ENCODE measurements around the gene TMOD2.
"Not testable (repeated sequence)": the region's sequence is repeated elsewhere in the genome, so short reads cannot be mapped to it uniquely, and the experiment has no call there.

The TMOD2 gene

GRCh38 chr15:51781506-51781905 lies 30.1 kb downstream of the TMOD2 start:
- H3K9ac ChIP-seq (ENCODE audit: low read length), result no peak overlapping the region
- no peaks in the 10 kb centered on the region for H3K4me1 ChIP-seq (ENCODE audit: control insufficient read depth, low read depth, low read length)
- no peak overlapping the region for H3K27ac ChIP-seq (ENCODE audit: low read length)
- H3K36me3 ChIP-seq (ENCODE audit: control insufficient read depth, low read depth, low read length), result no peaks in the 10 kb centered on the region
- H3K9me3 ChIP-seq (ENCODE audit: control insufficient read depth, low read depth, low read length), result no peaks in the 10 kb centered on the region
- H3K4me3 ChIP-seq (ENCODE audit: low read length), result no peak overlapping the region
- no peaks in the 10 kb centered on the region for H3K27me3 ChIP-seq (ENCODE audit: control insufficient read depth, insufficient read depth, low read length)

DNA sequence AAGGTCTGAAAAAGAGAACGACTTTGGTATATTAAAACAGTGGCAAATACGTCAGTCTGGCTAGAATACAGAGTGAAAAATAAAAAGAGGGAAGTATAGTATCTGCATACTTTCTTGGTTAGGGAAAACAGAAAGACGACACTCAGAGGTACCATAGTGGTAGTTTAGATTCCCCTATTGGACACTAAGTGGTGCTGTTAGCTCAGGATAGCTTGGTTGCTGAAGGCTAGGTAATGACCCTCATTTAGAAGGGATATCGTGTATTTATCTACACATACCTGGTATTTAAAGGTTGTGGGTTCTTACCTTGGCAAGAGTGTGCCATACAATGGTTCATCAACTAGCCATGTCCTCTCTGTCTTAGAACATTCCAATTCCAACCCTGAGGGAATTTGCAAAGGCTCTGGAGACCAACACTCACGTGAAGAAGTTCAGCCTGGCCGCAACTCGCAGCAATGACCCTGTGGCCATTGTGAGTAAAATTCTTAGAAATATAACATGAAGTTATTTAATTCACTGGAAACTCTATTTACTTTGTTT lies 31.0 kb downstream of the TMOD2 start:
- Histone ChIP-seq H3K4me3 (ENCODE audit: low read length) (no peak overlapping the region), H3K9ac (ENCODE audit: low read length) (no peak overlapping the region), H3K4me1 (ENCODE audit: control insufficient read depth, low read depth, low read length) (no peaks in the 10 kb centered on the region), H3K27ac (ENCODE audit: low read length) (no peak overlapping the region), H3K27me3 (ENCODE audit: control insufficient read depth, insufficient read depth, low read length) (no peaks in the 10 kb centered on the region), H3K36me3 (ENCODE audit: control insufficient read depth, low read depth, low read length) (no peaks in the 10 kb centered on the region), H3K9me3 (ENCODE audit: control insufficient read depth, low read depth, low read length) (no peaks in the 10 kb centered on the region)

DNA sequence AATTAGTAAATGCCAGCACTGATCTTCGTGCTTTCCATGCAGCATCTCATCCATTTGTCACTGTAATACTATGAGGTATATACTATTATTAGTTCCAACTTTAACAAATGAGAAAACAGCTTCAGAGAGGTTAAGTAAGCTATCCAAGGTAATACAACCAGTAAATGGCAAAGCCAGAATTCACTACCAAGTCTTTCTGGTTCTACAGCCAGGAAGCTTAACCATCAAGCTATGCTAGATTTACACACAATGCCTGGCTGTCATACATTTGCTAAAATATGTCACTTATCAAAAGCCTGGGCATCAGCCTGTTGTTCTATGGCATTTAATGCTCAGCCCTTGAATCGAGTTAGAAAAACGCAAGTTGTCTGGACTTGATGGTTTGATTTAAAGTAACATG lies 32.6 kb downstream of the TMOD2 start:
- H3K27ac ChIP-seq (ENCODE audit: low read length), result no peak overlapping the region
- H3K9ac ChIP-seq (ENCODE audit: low read length), result no peak overlapping the region
- no peaks in the 10 kb centered on the region for H3K36me3 ChIP-seq (ENCODE audit: control insufficient read depth, low read depth, low read length)
- H3K4me1 ChIP-seq (ENCODE audit: control insufficient read depth, low read depth, low read length), result no peaks in the 10 kb centered on the region
- no peaks in the 10 kb centered on the region for H3K9me3 ChIP-seq (ENCODE audit: control insufficient read depth, low read depth, low read length)
- H3K27me3 ChIP-seq (ENCODE audit: control insufficient read depth, insufficient read depth, low read length), result no peaks in the 10 kb centered on the region
- no peak overlapping the region for H3K4me3 ChIP-seq (ENCODE audit: low read length)

GRCh38 chr15:51787130-51787529 lies 35.7 kb downstream of the TMOD2 start:
- H3K27ac ChIP-seq (ENCODE audit: low read length); H3K9ac ChIP-seq (ENCODE audit: low read length): not testable (repeated sequence)

DNA sequence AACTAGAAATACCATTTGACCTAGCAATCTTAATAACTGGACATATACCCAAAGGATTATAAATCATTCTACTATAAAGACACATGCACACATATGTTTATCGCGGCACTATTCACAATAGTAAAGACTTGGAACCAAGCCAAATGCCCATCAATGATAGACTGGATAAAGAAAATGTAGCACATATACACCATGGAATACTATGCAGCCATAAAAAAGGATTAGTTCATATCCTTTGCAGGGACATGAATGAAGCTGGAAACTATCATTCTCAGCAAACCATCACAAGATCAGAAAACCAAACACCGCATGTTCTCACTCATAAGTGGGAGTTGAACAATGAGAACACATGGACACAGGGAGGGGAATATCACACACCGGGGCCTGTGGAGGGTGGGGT lies 41.1 kb downstream of the TMOD2 start:
- not testable (repeated sequence) for H3K4me3 ChIP-seq (ENCODE audit: low read length); H3K27me3 ChIP-seq (ENCODE audit: control insufficient read depth, insufficient read depth, low read length); H3K9ac ChIP-seq (ENCODE audit: low read length); H3K36me3 ChIP-seq (ENCODE audit: control insufficient read depth, low read depth, low read length); H3K9me3 ChIP-seq (ENCODE audit: control insufficient read depth, low read depth, low read length); H3K27ac ChIP-seq (ENCODE audit: low read length); H3K4me1 ChIP-seq (ENCODE audit: control insufficient read depth, low read depth, low read length)

More at GRCh38 chr15:51787130-51787529, 35.7 kb downstream of the TMOD2 start:
- not testable (repeated sequence) for H3K36me3 ChIP-seq (ENCODE audit: control insufficient read depth, low read depth, low read length); H3K9me3 ChIP-seq (ENCODE audit: control insufficient read depth, low read depth, low read length); H3K27me3 ChIP-seq (ENCODE audit: control insufficient read depth, insufficient read depth, low read length); H3K4me3 ChIP-seq (ENCODE audit: low read length); H3K4me1 ChIP-seq (ENCODE audit: control insufficient read depth, low read depth, low read length)

- no peak overlapping the region for H3K27ac ChIP-seq (ENCODE audit: low read length)
- no peak overlapping the region for H3K4me3 ChIP-seq (ENCODE audit: low read length)
- H3K9ac ChIP-seq (ENCODE audit: low read length), result no peak overlapping the region
- no peaks in the 10 kb centered on the region for H3K36me3 ChIP-seq (ENCODE audit: control insufficient read depth, low read depth, low read length)
- no peaks in the 10 kb centered on the region for H3K4me1 ChIP-seq (ENCODE audit: control insufficient read depth, low read depth, low read length)
- no peaks in the 10 kb centered on the region for H3K9me3 ChIP-seq (ENCODE audit: control insufficient read depth, low read depth, low read length)
- no peaks in the 10 kb centered on the region for H3K27me3 ChIP-seq (ENCODE audit: control insufficient read depth, insufficient read depth, low read length)
These were observed 42.3 kb downstream of the TMOD2 start for GRCh38 chr15:51793521-51794305.

GRCh38 chr15:51796847-51797401 lies 45.5 kb downstream of the TMOD2 start:
- Histone ChIP-seq H3K9me3 (ENCODE audit: control insufficient read depth, low read depth, low read length) (no peaks in the 10 kb centered on the region), H3K9ac (ENCODE audit: low read length) (no peak overlapping the region), H3K27ac (ENCODE audit: low read length) (no peak overlapping the region), H3K36me3 (ENCODE audit: control insufficient read depth, low read depth, low read length) (no peaks in the 10 kb centered on the region), H3K4me1 (ENCODE audit: control insufficient read depth, low read depth, low read length) (no peaks in the 10 kb centered on the region), H3K27me3 (ENCODE audit: control insufficient read depth, insufficient read depth, low read length) (no peaks in the 10 kb centered on the region), H3K4me3 (ENCODE audit: low read length) (no peak overlapping the region)

- Histone ChIP-seq H3K9me3 (ENCODE audit: control insufficient read depth, low read depth, low read length) (no peaks in the 10 kb centered on the region), H3K36me3 (ENCODE audit: control insufficient read depth, low read depth, low read length) (no peaks in the 10 kb centered on the region), H3K27me3 (ENCODE audit: control insufficient read depth, insufficient read depth, low read length) (no peaks in the 10 kb centered on the region), H3K27ac (ENCODE audit: low read length) (no peak overlapping the region), H3K4me1 (ENCODE audit: control insufficient read depth, low read depth, low read length) (no peaks in the 10 kb centered on the region), H3K9ac (ENCODE audit: low read length) (no peak overlapping the region), H3K4me3 (ENCODE audit: low read length) (no peak overlapping the region)
These were observed 46.9 kb downstream of the TMOD2 start for GRCh38 chr15:51798281-51798680.

DNA sequence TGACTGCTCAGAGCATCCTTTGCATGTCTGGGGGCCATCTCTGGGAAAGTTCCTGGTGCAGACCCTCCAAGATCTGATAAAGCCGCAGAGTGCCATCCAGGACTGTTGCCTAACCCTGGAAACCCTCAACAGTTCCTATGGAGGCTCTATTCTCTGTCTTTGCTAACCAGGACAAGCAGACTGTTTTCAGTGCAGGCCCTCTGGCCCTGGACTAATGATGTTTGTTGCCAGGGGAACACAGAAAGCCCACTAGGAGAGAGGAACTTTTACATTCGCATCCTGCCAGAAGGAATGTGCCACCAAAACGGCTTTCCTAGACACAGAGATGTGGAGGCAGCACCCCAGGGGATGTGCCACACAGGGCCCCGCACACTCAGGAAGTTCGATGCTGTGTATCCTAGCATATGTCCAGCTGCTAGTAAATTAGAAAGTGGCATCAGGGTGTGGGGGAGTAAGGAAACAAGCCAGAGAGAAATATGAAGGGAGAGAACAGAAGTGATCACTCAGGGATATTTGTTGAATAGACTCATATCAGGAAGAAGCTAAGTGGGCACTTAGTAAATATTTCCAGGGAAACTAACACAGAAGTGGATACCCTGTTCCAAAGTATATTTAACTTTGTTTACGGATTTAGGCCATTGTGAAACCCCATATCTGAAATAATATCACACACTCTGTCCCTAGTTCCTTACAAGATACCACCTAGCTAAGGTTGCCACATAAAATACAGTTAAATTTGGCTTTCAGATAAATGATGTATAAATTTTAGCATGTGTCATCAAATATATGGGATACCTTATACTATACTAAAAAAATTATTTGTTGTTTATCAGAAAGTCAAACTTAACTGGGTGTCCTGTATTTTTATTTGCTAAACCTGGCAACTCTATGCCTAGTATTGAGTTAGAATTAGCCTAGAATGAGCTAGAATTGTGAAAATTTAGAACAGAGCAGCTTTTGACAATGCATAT lies 48.2 kb downstream of the TMOD2 start:
- H3K27me3 ChIP-seq (ENCODE audit: control insufficient read depth, insufficient read depth, low read length), result no peaks in the 10 kb centered on the region
- H3K36me3 ChIP-seq (ENCODE audit: control insufficient read depth, low read depth, low read length), result no peaks in the 10 kb centered on the region
- H3K4me1 ChIP-seq (ENCODE audit: control insufficient read depth, low read depth, low read length), result no peaks in the 10 kb centered on the region
- no peak overlapping the region for H3K27ac ChIP-seq (ENCODE audit: low read length)
- H3K9me3 ChIP-seq (ENCODE audit: control insufficient read depth, low read depth, low read length), result no peaks in the 10 kb centered on the region
- H3K9ac ChIP-seq (ENCODE audit: low read length), result no peak overlapping the region
- no peak overlapping the region for H3K4me3 ChIP-seq (ENCODE audit: low read length)

DNA sequence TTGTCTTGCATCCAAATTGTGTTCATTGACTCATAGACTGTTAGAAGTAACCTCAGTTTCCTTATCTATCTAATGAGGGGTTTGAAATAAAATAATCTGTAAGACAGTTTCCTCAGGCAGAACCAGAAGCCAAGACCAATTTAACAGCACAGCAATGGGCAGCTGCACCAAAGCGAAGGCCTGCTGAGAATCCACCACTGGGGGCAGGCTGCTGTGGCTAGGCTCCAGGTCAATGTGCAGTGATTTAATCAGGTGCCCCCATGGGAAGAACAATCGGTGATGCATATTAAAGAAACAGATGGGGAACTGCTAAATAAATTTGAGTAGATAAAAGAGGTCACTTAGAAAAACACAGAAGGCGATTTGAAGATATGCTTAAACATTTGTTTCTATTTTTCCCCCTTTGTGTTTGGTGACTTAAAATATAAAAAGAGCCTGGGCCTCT lies 50.0 kb downstream of the TMOD2 start:
- H3K27ac ChIP-seq (ENCODE audit: low read length), result no peak overlapping the region
- no peaks in the 10 kb centered on the region for H3K36me3 ChIP-seq (ENCODE audit: control insufficient read depth, low read depth, low read length)
- no peak overlapping the region for H3K4me3 ChIP-seq (ENCODE audit: low read length)
- H3K9ac ChIP-seq (ENCODE audit: low read length), result no peak overlapping the region
- no peaks in the 10 kb centered on the region for H3K27me3 ChIP-seq (ENCODE audit: control insufficient read depth, insufficient read depth, low read length)
- H3K4me1 ChIP-seq (ENCODE audit: control insufficient read depth, low read depth, low read length), result no peaks in the 10 kb centered on the region
- no peaks in the 10 kb centered on the region for H3K9me3 ChIP-seq (ENCODE audit: control insufficient read depth, low read depth, low read length)

DNA sequence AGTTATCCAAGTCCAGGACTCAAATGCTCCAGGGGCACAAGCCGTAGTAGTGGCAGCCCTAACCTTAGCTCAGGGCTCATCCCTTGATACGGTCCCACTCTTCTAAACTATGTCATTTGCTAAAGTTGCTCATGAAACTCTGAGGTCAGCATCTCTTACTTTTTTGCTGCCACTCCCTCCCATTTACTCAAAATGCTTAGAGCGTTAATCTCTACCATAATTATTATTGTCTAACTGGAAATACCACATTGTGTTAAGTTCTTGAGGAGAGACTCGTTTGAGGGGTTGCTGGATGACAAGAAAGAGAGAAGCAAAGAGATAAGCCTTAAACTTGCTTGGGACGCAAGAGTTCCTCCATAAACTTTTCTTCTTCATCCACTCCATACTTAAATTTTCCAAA lies 51.2 kb downstream of the TMOD2 start:
- Histone ChIP-seq H3K4me3 (ENCODE audit: low read length) (no peak overlapping the region), H3K9ac (ENCODE audit: low read length) (no peak overlapping the region), H3K27me3 (ENCODE audit: control insufficient read depth, insufficient read depth, low read length) (no peaks in the 10 kb centered on the region), H3K4me1 (ENCODE audit: control insufficient read depth, low read depth, low read length) (no peaks in the 10 kb centered on the region), H3K27ac (ENCODE audit: low read length) (no peak overlapping the region), H3K36me3 (ENCODE audit: control insufficient read depth, low read depth, low read length) (no peaks in the 10 kb centered on the region), H3K9me3 (ENCODE audit: control insufficient read depth, low read depth, low read length) (no peaks in the 10 kb centered on the region)

Data from iPS-18a (cell line).